CMK (cell line): Measurements from ENCODE around the gene PRR7.
A peak's percentile ranks its signal among the peaks of the same experiment; 100 is the strongest.
"Not testable (repeated sequence)": the region's sequence is repeated elsewhere in the genome, so short reads cannot be mapped to it uniquely, and the experiment has no call there.

ENCODE experiments used
- DNase-seq: peaks from one replicate; pipeline ENCODE4 v3.0.0-alpha.2; 2010; ENCODE audit warnings: low read depth

The PRR7 gene

GRCh38 chr5:177484902-177485549 lies 38.4 kb downstream of the PRR7 start:
- DNase-seq = no peak

GRCh38 chr5:177485753-177486152 lies 39.1 kb downstream of the PRR7 start:
- not testable (repeated sequence) for DNase-seq

GRCh38 chr5:177486256-177486655 lies 39.6 kb downstream of the PRR7 start:
- DNase-seq = no peak

- DNase-seq = no peak
Observed at GRCh38 chr5:177487144-177487543, 40.5 kb downstream of the PRR7 start.

- no peak for DNase-seq
Observed at GRCh38 chr5:177487975-177488374, 41.4 kb downstream of the PRR7 start.

- DNase-seq = no peak
Observed at GRCh38 chr5:177489119-177489716, 42.6 kb downstream of the PRR7 start.

- DNase-seq = no peak
Observed at GRCh38 chr5:177490311-177490991, 43.8 kb downstream of the PRR7 start.

- no peak for DNase-seq
Observed at GRCh38 chr5:177490992-177491391, 44.4 kb downstream of the PRR7 start.

- no peak for DNase-seq
Observed at GRCh38 chr5:177491429-177491945, 44.9 kb downstream of the PRR7 start.

- DNase-seq = no peak
Observed at GRCh38 chr5:177491983-177492746, 45.6 kb downstream of the PRR7 start.

GRCh38 chr5:177492841-177493240 lies 46.2 kb downstream of the PRR7 start:
- DNase-seq = no peak

- no peak for DNase-seq
Observed at GRCh38 chr5:177493795-177494345, 47.3 kb downstream of the PRR7 start.

GRCh38 chr5:177494346-177495195 lies 48.0 kb downstream of the PRR7 start:
- DNase-seq = no peak

GRCh38 chr5:177495243-177496060 lies 48.8 kb downstream of the PRR7 start:
- DNase-seq = no peak

GRCh38 chr5:177496070-177496726 lies 49.6 kb downstream of the PRR7 start:
- no peak for DNase-seq

GRCh38 chr5:177496727-177497291 lies 50.2 kb downstream of the PRR7 start:
- DNase-seq = no peak

- DNase-seq = peak; percentile 92
Observed at GRCh38 chr5:177497292-177498012, 50.8 kb downstream of the PRR7 start, which contains the start of gene PDLIM7. PDLIM7 (minus strand) TSS chr5:177497604; CDS start chr5:177496512, 1,092 bp downstream.

GRCh38 chr5:177498013-177498787 lies 51.6 kb downstream of the PRR7 start:
- no peak for DNase-seq
